Liver (tissue), 2 donors: Measurements from ENCODE around the gene RBMS3.

Experiments used
- TF ChIP-seq, protein P1 (sequence below): IDR thresholded peaks from 2 replicates; pipeline ENCODE4 v1.6.1; 2016; ENCODE audit warnings: antibody characterized with exemption
- TF ChIP-seq, protein P2 (sequence below): fragments of 150-350 bp; IDR thresholded peaks from 2 replicates; pipeline ENCODE4 v1.5.1; 2017; ENCODE audit warnings: improper control_type of control experiment, low read depth, low read length; ENCODE audit not compliant: missing input control
- TF ChIP-seq, protein P3 (sequence below): IDR thresholded peaks from 2 replicates; pipeline ENCODE4 v1.6.1; 2016; ENCODE audit warnings: antibody characterized with exemption, mild to moderate bottlenecking
- donor health status: healthy.

DNA sequence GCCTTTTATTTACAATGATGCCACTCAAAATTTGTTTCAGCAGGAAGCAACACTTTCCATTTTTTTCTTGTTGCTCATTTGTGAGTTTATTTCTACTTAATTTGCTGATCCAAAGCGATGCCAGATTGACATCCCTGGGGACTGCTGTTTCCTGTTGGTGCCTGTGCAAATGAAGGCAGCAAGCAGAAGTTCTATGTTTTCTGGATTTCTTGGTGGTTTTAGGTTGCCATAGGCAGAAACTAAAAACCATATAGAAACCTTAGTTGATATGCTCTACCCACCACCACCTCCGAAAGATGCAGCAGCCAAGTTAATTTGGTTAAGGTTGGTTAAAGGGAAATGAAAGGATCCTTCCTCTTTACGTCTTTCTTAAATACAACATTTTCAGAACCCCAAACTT, 356.2 kb downstream of the RBMS3 start:
- TF ChIP-seq, protein P1, sequence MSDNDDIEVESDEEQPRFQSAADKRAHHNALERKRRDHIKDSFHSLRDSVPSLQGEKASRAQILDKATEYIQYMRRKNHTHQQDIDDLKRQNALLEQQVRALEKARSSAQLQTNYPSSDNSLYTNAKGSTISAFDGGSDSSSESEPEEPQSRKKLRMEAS, result no peak
- TF ChIP-seq, protein P2, sequence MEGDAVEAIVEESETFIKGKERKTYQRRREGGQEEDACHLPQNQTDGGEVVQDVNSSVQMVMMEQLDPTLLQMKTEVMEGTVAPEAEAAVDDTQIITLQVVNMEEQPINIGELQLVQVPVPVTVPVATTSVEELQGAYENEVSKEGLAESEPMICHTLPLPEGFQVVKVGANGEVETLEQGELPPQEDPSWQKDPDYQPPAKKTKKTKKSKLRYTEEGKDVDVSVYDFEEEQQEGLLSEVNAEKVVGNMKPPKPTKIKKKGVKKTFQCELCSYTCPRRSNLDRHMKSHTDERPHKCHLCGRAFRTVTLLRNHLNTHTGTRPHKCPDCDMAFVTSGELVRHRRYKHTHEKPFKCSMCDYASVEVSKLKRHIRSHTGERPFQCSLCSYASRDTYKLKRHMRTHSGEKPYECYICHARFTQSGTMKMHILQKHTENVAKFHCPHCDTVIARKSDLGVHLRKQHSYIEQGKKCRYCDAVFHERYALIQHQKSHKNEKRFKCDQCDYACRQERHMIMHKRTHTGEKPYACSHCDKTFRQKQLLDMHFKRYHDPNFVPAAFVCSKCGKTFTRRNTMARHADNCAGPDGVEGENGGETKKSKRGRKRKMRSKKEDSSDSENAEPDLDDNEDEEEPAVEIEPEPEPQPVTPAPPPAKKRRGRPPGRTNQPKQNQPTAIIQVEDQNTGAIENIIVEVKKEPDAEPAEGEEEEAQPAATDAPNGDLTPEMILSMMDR, result no peak
- TF ChIP-seq, protein P3, sequence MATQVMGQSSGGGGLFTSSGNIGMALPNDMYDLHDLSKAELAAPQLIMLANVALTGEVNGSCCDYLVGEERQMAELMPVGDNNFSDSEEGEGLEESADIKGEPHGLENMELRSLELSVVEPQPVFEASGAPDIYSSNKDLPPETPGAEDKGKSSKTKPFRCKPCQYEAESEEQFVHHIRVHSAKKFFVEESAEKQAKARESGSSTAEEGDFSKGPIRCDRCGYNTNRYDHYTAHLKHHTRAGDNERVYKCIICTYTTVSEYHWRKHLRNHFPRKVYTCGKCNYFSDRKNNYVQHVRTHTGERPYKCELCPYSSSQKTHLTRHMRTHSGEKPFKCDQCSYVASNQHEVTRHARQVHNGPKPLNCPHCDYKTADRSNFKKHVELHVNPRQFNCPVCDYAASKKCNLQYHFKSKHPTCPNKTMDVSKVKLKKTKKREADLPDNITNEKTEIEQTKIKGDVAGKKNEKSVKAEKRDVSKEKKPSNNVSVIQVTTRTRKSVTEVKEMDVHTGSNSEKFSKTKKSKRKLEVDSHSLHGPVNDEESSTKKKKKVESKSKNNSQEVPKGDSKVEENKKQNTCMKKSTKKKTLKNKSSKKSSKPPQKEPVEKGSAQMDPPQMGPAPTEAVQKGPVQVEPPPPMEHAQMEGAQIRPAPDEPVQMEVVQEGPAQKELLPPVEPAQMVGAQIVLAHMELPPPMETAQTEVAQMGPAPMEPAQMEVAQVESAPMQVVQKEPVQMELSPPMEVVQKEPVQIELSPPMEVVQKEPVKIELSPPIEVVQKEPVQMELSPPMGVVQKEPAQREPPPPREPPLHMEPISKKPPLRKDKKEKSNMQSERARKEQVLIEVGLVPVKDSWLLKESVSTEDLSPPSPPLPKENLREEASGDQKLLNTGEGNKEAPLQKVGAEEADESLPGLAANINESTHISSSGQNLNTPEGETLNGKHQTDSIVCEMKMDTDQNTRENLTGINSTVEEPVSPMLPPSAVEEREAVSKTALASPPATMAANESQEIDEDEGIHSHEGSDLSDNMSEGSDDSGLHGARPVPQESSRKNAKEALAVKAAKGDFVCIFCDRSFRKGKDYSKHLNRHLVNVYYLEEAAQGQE, result no peak
